Keratinocyte (primary cell): Measurements from ENCODE around the gene NT5C. TPM values are rescaled to one million over a fixed set of nuclear protein-coding genes. Genes with fewer than 3 reads are reported as not detected.

ENCODE experiments used
- DNase-seq: peaks from one replicate; pipeline ENCODE4 v3.0.0-alpha.2; 2011; ENCODE audit warnings: low read depth, missing footprints, low spot score
- FAIRE-seq: peaks from 2 replicates; lab custom pipeline; 2011; peaks lifted over from hg19 to GRCh38; lab: Jason Lieb, UNC
- H2AFZ ChIP-seq: 2 replicates; pipeline ENCODE4 v1.6.0; 2012; ENCODE audit warnings: low read length, control low read depth, inconsistent platforms; ENCODE audit not compliant: control insufficient read depth
- H3K27ac ChIP-seq: 2 replicates; pipeline ENCODE4 v1.5.1; 2011; ENCODE audit warnings: low read length; ENCODE audit not compliant: control insufficient read depth, insufficient read depth
- H3K27me3 ChIP-seq: 3 replicates; pipeline ENCODE4 v1.6.0; 2011; ENCODE audit warnings: low read length; ENCODE audit not compliant: control insufficient read depth, insufficient read depth; ENCODE audit errors: extremely low read depth
- H3K36me3 ChIP-seq, 2 experiments: 2 replicates in 1 of 2; 3 replicates in 1 of 2; pipeline ENCODE4 v1.5.1; 2011; ENCODE audit warnings: low read length in 2 of 2, mild to moderate bottlenecking in 1 of 2; ENCODE audit not compliant: control insufficient read depth in 2 of 2, insufficient read depth in 2 of 2; ENCODE audit errors: extremely low read depth in 1 of 2
- H3K4me1 ChIP-seq: 3 replicates; pipeline ENCODE4 v1.5.1; 2011; ENCODE audit warnings: low read length; ENCODE audit not compliant: control insufficient read depth, insufficient read depth; ENCODE audit errors: extremely low read depth
- H3K4me2 ChIP-seq: 3 replicates; pipeline ENCODE4 v1.6.0; 2011; ENCODE audit warnings: low read depth, low read length; ENCODE audit not compliant: control insufficient read depth, insufficient read depth; ENCODE audit errors: extremely low read depth
- H3K4me3 ChIP-seq, 3 experiments: fragments of 200-600 bp in 1 of 3; sonication (generic) in 1 of 3; 2 replicates in 2 of 3; 3 replicates in 1 of 3; pipeline ENCODE4 v1.5.1; 2011 to 2016; ENCODE audit warnings: low read length in 3 of 3, mild to moderate bottlenecking in 3 of 3, control low read depth in 2 of 3, inconsistent platforms in 1 of 3, low read depth in 1 of 3, mixed read lengths in 1 of 3, mixed run types in 1 of 3, moderate library complexity in 1 of 3; ENCODE audit not compliant: control insufficient read depth in 2 of 3, insufficient read depth in 2 of 3; ENCODE audit errors: extremely low read depth in 1 of 3
- H3K79me2 ChIP-seq: 2 replicates; pipeline ENCODE4 v1.6.0; 2012; ENCODE audit warnings: low read length; ENCODE audit not compliant: control insufficient read depth, insufficient read depth
- H3K9ac ChIP-seq: 3 replicates; pipeline ENCODE4 v1.6.0; 2011; ENCODE audit warnings: low read length; ENCODE audit not compliant: control insufficient read depth, insufficient read depth; ENCODE audit errors: extremely low read depth
- H3K9me1 ChIP-seq: 3 replicates; pipeline ENCODE4 v1.6.0; 2011; ENCODE audit warnings: low read length; ENCODE audit not compliant: control insufficient read depth, insufficient read depth; ENCODE audit errors: extremely low read depth
- H3K9me3 ChIP-seq: 2 replicates; pipeline ENCODE4 v1.5.1; 2012; ENCODE audit warnings: low read depth, low read length; ENCODE audit not compliant: control insufficient read depth
- H4K20me1 ChIP-seq: 3 replicates; pipeline ENCODE4 v1.6.0; 2011; ENCODE audit warnings: low read length; ENCODE audit not compliant: control insufficient read depth, insufficient read depth; ENCODE audit errors: extremely low read depth
- EZH2 ChIP-seq: IDR thresholded peaks from one replicate; pipeline ENCODE4 v1.6.1; 2012; ENCODE audit warnings: inconsistent platforms, mild to moderate bottlenecking, low read length, moderate library complexity
- dilution Hi-C: fragments of 300-500 bp; cut with MboI; formaldehyde crosslinking; loops from one replicate; pipeline ENCODE4 v1.7.0; 2020; ENCODE audit warnings: low sequenced_read_pairs; ENCODE audit not compliant: extremely low pct_ligation_motif_present
- polyA plus RNA-seq, 5 experiments: library from polyadenylated mRNA; depleted of rRNA in 3 of 5; stranded (reverse) in 3 of 5; stranded (forward) in 1 of 5; unstranded in 1 of 5; fragments of >200 nt; gene quantifications; 1 replicate in 1 of 5; 2 replicates in 3 of 5; 3 replicates in 1 of 5; pipeline versions ENCODE4 v1.2.1 to v1.2.3, GENCODE V29; 2011 to 2012; ENCODE audit warnings: missing spikeins in 2 of 5, low read depth in 1 of 5, low replicate concordance in 1 of 5
- TF ChIP-seq, protein P1 (sequence below), 3 experiments: IDR thresholded peaks in 1 of 3; conservative IDR thresholded peaks in 1 of 3; optimal IDR thresholded peaks in 1 of 3; 2 replicates in 2 of 3; 3 replicates in 1 of 3; pipeline versions ENCODE3 to v1.5.1; 2011; ENCODE audit warnings: low read length in 3 of 3, mild to moderate bottlenecking in 3 of 3, moderate library complexity in 2 of 3, control low read depth in 1 of 3, inconsistent platforms in 1 of 3; ENCODE audit not compliant: insufficient read depth in 2 of 3; ENCODE audit errors: extremely low read depth in 1 of 3

Gene NT5C
- polyA plus RNA-seq, 1 donor (not counting 4 experiments of a cell fraction or from before 2014, with no cell fraction given), result 29.9 TPM

DNA sequence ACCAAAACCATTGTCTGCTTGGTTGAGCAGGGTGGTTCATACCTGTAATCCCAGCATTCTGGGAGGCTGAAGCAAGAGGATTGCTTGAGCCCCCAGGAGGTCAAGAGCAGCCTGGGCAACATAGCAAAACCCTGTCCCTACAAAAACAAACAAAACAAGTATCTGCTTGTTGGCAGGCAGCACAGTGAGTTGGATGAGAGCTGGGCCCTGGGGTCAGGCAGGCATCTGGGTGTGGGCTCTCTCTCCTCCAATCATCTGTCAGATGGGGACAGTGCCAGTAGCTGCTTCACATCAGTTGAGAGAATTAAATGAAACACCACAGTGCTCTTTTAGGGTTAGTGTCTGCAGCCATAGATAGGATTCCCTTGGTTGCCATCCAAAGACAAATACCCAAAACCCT is 16.0 kb downstream of the NT5C start:
- Histone ChIP-seq H4K20me1 (no peaks in the 10 kb centered on the region), H2AFZ (no peak overlapping the region), H3K9me1 (no peaks in the 10 kb centered on the region), H3K4me2 (no peak overlapping the region), H3K36me3 (peaks cover 0 to 4% of the 10 kb centered on the region in 2 experiments), H3K27me3 (no peaks in the 10 kb centered on the region), H3K9ac (no peak overlapping the region), H3K27ac (no peak overlapping the region), H3K79me2 (no peaks in the 10 kb centered on the region), H3K9me3 (no peaks in the 10 kb centered on the region), H3K4me1 (peaks cover 17% of the 10 kb centered on the region), H3K4me3 (no peak overlapping the region)
- no peak for DNase-seq
- FAIRE-seq, result no peak
- TF ChIP-seq, protein P1, sequence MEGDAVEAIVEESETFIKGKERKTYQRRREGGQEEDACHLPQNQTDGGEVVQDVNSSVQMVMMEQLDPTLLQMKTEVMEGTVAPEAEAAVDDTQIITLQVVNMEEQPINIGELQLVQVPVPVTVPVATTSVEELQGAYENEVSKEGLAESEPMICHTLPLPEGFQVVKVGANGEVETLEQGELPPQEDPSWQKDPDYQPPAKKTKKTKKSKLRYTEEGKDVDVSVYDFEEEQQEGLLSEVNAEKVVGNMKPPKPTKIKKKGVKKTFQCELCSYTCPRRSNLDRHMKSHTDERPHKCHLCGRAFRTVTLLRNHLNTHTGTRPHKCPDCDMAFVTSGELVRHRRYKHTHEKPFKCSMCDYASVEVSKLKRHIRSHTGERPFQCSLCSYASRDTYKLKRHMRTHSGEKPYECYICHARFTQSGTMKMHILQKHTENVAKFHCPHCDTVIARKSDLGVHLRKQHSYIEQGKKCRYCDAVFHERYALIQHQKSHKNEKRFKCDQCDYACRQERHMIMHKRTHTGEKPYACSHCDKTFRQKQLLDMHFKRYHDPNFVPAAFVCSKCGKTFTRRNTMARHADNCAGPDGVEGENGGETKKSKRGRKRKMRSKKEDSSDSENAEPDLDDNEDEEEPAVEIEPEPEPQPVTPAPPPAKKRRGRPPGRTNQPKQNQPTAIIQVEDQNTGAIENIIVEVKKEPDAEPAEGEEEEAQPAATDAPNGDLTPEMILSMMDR (optimal IDR thresholded peaks at IDR 0.05 in 1 of 3, IDR thresholded peaks at IDR 0.05 in 1 of 3, conservative IDR thresholded peaks at IDR 0.05 in 1 of 3; ENCODE audit: extremely low read depth in 1 of 3, insufficient read depth in 2 of 3, low read length in 3 of 3), result no peak
- no peak for TF ChIP-seq EZH2
- dilution Hi-C loops, result no loop called here

DNA sequence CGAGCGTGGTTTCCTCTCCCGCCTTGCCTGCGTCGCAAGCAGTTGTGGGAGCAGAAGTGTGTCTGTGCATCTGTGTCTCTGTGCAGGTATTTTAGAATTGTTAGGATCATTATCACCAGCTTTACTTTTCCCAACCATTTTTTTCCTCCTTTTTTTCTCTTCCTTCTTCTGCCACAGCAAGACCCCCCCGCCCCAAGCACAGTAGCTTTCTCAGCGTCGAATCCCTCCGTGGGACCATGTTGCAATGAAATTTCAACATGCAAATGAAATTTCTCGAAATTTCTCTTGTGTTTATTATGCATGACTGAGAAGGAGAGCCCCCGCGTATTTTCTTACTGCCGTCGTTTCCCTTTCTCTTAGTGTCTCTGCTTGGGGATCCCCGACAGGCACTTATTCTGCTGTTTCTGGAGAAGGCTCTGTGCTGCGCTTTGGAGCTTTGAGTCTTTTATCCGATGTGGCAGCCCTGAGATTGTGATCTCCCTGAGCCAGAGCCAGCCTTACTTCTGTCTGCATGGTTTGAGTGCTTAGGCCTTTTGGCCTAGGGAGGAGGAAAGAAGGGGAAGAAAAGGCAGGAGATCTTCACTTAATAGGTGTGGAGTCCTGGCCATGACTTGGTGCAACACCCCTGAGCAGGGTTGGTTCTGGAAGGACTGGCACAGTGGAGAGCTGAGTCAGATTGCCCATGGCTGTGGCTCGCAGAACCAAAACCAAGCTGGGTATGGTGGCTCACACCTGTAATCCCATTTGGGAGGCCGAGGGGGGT is 16.8 kb downstream of the NT5C start:
- Histone ChIP-seq H3K27me3 (no peaks in the 10 kb centered on the region), H3K4me2 (peak overlapping the region; percentile 73), H3K9me3 (no peaks in the 10 kb centered on the region), H3K27ac (peak overlapping the region; percentile 65), H3K9me1 (no peaks in the 10 kb centered on the region), H3K4me1 (peaks cover 17% of the 10 kb centered on the region), H3K36me3 (peaks cover 0 to 4% of the 10 kb centered on the region in 2 experiments), H3K9ac (peak overlapping the region; percentile 69), H4K20me1 (no peaks in the 10 kb centered on the region), H2AFZ (peak overlapping the region; percentile 85), H3K4me3 (peak overlapping the region in 2 of 3 experiments; percentile 58 to 59), H3K79me2 (no peaks in the 10 kb centered on the region)
- dilution Hi-C loops, result no loop called here
- DNase-seq, result no peak
- no peak for TF ChIP-seq EZH2
- TF ChIP-seq, protein P1 (optimal IDR thresholded peaks at IDR 0.05 in 1 of 3, IDR thresholded peaks at IDR 0.05 in 1 of 3, conservative IDR thresholded peaks at IDR 0.05 in 1 of 3; ENCODE audit: extremely low read depth in 1 of 3, insufficient read depth in 2 of 3, low read length in 3 of 3), result no peak
- FAIRE-seq, result no peak
